Body of pancreas (tissue), 4 donors: ENCODE data around the gene AMPH. TPM values are rescaled to one million over a fixed set of nuclear protein-coding genes. Genes with fewer than 3 reads are reported as not detected.

Source experiments
- ATAC-seq: fragments of 150-250 bp; one replicate; pipeline ENCODE4 v1.9.1; 2016
- DNase-seq, 4 donors: peaks; one replicate each; pipeline ENCODE4 v3.0.0-alpha.2; 2019
- H3K27ac ChIP-seq, 4 donors: fragments of 200-600 bp; sonication (generic); 1 replicate in 3 of 4; 2 replicates in 1 of 4; pipeline versions ENCODE4 v1.5.1 to v1.6.1; 2016 to 2019; ENCODE audit warnings: mild to moderate bottlenecking in 1 of 4, mixed read lengths in 1 of 4, moderate library complexity in 1 of 4
- H3K27me3 ChIP-seq, 2 donors: fragments of 200-600 bp; sonication (generic); one replicate each; pipeline ENCODE4 v1.6.0; 2016; ENCODE audit warnings: mild to moderate bottlenecking in 1 of 2
- H3K36me3 ChIP-seq, 2 donors: fragments of 200-600 bp; sonication (generic); replicated peaks in 1 of 2; 2 replicates each; pipeline ENCODE4 v1.5.1; 2016; ENCODE audit warnings: low read depth in 2 of 2; ENCODE audit not compliant: insufficient read depth in 1 of 2
- H3K4me1 ChIP-seq: fragments of 200-600 bp; sonication (generic); one replicate; pipeline ENCODE4 v1.6.0; 2016
- H3K4me3 ChIP-seq, 2 donors: fragments of 200-600 bp; sonication (generic); 1 replicate in 1 of 2; 2 replicates in 1 of 2; pipeline ENCODE4 v1.5.1; 2016 to 2019
- H3K9me3 ChIP-seq, 3 donors: fragments of 200-600 bp; sonication (generic); 1 replicate in 2 of 3; 2 replicates in 1 of 3; pipeline ENCODE4 v1.5.1; 2016
- POLR2A ChIP-seq, 3 donors: fragments of 450-650 bp; IDR thresholded peaks; one replicate each; pipeline ENCODE4 v1.6.1; 2016; ENCODE audit warnings: antibody characterized with exemption in 3 of 3, mild to moderate bottlenecking in 2 of 3
- WGBS, 2 donors: methylation state at CpG; one replicate each; pipeline ENCODE4 v1.1.5; 2017; 5-methylcytosine and 5-hydroxymethylcytosine counted together
- intact Hi-C: fragments of 100-400 bp; cut with DNase I; formaldehyde crosslinking; loops from one replicate; pipeline ENCODE4 v1.15.1; 2023
- total RNA-seq, 2 donors: library from RNA; depleted of rRNA; stranded (reverse); fragments of >200 nt; gene quantifications; one replicate each; pipeline ENCODE4 v1.1.0, GENCODE V29; 2016
- TF ChIP-seq, protein P1 (sequence below), 7 experiments: fragments of 450-650 bp in 4 of 7; fragments of 200-600 bp in 3 of 7; sonication (generic) in 3 of 7; IDR thresholded peaks; one replicate each; pipeline ENCODE4 v1.5.1; 2016 to 2019; ENCODE audit warnings: antibody characterized with exemption in 7 of 7

The AMPH gene
- total RNA-seq, 2 donors from 2014 or later = 2.6 to 14.2 TPM

DNA sequence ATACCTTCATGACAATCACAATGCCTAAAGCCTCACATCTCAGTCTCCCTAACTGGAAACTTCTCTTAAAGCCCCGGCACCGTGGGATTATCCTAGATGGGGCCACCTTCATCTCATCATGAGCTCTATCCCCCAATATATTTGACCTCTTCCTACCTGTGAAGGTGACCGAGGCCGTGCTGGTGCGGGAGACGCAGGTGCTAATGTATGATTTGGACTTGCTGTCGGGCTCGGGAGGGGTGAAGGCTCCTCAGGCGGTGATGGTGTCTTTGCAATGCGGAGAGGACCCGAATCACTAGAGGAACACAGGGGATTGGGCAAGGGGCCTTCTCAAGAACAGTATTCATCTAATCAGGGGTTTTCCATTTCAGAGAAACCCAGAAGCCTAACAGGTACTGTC is 168.4 kb downstream of the AMPH start:
- DNase-seq (no peak), ATAC-seq (no peak)
- Histone ChIP-seq H3K4me3 (no peak overlapping the region), H3K9me3 (peaks cover 0 to 7% (median 0%) of the 10 kb centered on the region in 3 donors), H3K36me3 (no peaks in the 10 kb centered on the region), H3K27me3 (no peaks in the 10 kb centered on the region), H3K27ac (no peak overlapping the region), H3K4me1 (no peaks in the 10 kb centered on the region)
- TF ChIP-seq, protein P1, sequence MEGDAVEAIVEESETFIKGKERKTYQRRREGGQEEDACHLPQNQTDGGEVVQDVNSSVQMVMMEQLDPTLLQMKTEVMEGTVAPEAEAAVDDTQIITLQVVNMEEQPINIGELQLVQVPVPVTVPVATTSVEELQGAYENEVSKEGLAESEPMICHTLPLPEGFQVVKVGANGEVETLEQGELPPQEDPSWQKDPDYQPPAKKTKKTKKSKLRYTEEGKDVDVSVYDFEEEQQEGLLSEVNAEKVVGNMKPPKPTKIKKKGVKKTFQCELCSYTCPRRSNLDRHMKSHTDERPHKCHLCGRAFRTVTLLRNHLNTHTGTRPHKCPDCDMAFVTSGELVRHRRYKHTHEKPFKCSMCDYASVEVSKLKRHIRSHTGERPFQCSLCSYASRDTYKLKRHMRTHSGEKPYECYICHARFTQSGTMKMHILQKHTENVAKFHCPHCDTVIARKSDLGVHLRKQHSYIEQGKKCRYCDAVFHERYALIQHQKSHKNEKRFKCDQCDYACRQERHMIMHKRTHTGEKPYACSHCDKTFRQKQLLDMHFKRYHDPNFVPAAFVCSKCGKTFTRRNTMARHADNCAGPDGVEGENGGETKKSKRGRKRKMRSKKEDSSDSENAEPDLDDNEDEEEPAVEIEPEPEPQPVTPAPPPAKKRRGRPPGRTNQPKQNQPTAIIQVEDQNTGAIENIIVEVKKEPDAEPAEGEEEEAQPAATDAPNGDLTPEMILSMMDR (IDR thresholded peaks at IDR 0.05) = no peak
- no peak for TF ChIP-seq POLR2A (IDR thresholded peaks at IDR 0.05)
- intact Hi-C loops = no loop called here
- WGBS, 2 donors = 77 to 82% methylated on average over 11 of the region's 11 CpGs

DNA sequence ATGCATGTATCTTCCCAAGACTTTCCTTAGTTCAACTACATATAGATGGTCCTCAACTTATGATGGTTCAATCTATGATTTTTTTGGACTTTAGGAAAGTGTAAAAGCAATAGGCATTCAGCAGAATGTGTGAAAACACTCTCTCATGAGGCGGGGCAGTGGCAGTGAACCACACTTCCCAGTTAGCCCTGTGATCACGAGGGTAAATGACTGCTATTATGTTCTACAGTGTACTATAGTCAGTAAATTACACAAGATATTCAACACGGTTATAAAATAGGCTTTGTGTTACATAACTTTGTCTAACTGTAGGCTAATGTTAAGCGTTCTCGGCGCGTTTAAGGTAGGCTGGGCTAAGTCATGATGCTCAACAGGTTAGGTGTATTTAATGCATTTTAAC is 169.3 kb downstream of the AMPH start:
- no peak for ATAC-seq
- Histone ChIP-seq H3K27ac (no peak overlapping the region), H3K4me1 (no peaks in the 10 kb centered on the region), H3K36me3 (no peaks in the 10 kb centered on the region), H3K4me3 (no peak overlapping the region), H3K9me3 (peaks cover 0 to 7% (median 0%) of the 10 kb centered on the region in 3 donors), H3K27me3 (no peaks in the 10 kb centered on the region)
- no peak for DNase-seq
- no peak for TF ChIP-seq POLR2A (IDR thresholded peaks at IDR 0.05)
- TF ChIP-seq, protein P1 (IDR thresholded peaks at IDR 0.05) = no peak
- 72 to 78% methylated on average over 7 of the region's 7 CpGs for WGBS, 2 donors
- intact Hi-C loops = no loop called here

DNA sequence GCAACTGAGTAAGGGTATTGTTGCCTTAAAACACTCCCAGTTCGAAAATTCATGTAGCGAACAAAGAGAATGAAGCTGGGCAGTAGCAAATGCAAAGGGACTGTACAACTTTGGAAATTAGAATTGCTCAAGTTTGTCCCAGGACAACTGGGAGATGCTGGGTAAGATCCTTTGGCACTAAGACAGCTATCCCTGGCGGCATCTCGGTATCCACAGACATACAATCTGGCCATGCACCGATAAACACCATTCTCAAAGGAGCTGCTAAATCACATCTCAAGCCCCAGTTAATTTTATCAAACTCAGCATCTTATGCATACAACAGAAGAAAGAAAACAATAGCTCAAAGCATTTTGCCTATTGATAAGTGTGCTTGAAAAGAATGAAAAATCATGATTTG is 177.3 kb downstream of the AMPH start:
- Histone ChIP-seq H3K4me3 (no peak overlapping the region), H3K36me3 (no peaks in the 10 kb centered on the region), H3K27me3 (no peaks in the 10 kb centered on the region), H3K27ac (no peak overlapping the region), H3K9me3 (peaks cover 0 to 7% (median 0%) of the 10 kb centered on the region in 3 donors), H3K4me1 (no peaks in the 10 kb centered on the region)
- 58 to 68% methylated on average over 5 of the region's 5 CpGs for whole genome bisulfite sequencing, 2 donors
- no peak for ATAC-seq
- no peak for TF ChIP-seq POLR2A (IDR thresholded peaks at IDR 0.05)
- TF ChIP-seq, protein P1 (IDR thresholded peaks at IDR 0.05) = no peak
- intact Hi-C loops = no loop called here
- no peak for DNase-seq

DNA sequence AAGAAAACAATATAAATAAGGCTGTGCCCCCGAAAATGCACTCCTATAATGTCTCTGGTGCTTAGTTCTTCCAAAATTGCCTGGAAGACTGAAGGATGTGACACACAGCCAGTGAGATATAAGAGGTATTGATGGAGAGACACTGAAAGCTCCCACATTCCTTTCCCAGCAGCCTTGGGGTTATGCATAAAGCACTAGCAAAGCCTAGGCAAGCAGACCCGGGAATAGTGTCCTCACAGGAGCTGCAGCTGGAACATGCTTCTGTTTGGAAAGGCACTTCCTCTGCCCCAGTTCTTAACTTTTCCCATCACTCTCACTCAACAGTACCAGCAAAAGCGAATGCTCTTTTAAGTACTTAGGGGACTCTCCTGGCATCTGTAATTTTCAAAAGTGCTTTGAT is 178.0 kb downstream of the AMPH start:
- ATAC-seq (no peak), DNase-seq (no peak)
- H3K27me3 ChIP-seq = no peaks in the 10 kb centered on the region
- H3K9me3 ChIP-seq = peaks cover 0 to 2% (median 0%) of the 10 kb centered on the region in 3 donors
- H3K4me1 ChIP-seq = no peaks in the 10 kb centered on the region
- intact Hi-C loops = no loop called here
- no peaks in the 10 kb centered on the region for H3K36me3 ChIP-seq
- H3K4me3 ChIP-seq = no peak overlapping the region
- H3K27ac ChIP-seq = no peak overlapping the region
- 37 to 40% methylated on average over 3 of the region's 3 CpGs for WGBS, 2 donors
- TF ChIP-seq, protein P1 (IDR thresholded peaks at IDR 0.05) = no peak
- no peak for TF ChIP-seq POLR2A (IDR thresholded peaks at IDR 0.05)

DNA sequence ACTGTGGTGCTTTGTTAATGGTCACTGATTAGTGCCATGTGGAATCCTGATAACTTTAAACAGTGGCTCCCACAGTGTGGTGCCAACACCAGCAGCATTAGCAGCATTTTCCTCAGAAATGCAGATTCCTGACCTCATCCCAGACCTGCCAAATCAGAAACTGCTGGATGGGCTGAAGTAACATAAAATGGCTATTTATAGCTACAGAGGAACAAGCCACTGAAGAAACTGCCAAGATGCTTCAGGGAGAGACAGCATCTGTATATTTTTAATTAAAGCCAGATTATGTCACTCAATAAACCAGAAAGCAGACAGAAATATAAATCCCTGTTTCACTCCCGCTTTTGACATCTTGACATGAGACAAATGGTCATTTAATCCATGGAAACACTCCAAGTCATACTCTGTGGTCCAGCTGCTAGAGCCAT is 178.5 kb downstream of the AMPH start:
- no peak for ATAC-seq
- Histone ChIP-seq H3K36me3 (no peaks in the 10 kb centered on the region), H3K4me3 (no peak overlapping the region), H3K27ac (no peak overlapping the region), H3K27me3 (no peaks in the 10 kb centered on the region), H3K4me1 (no peaks in the 10 kb centered on the region), H3K9me3 (no peaks in the 10 kb centered on the region)
- intact Hi-C loops = no loop called here
- DNase-seq = no peak
- 62 to 69% methylated on average over 1 of the region's 1 CpG for WGBS, 2 donors
- TF ChIP-seq, protein P1 (IDR thresholded peaks at IDR 0.05) = no peak
- TF ChIP-seq POLR2A (IDR thresholded peaks at IDR 0.05) = no peak
